ENCODE data around the gene SYS1. TPM values are rescaled to one million over a fixed set of nuclear protein-coding genes. Genes with fewer than 3 reads are reported as not detected.

The SYS1 gene
- total and polyA plus RNA-seq, 2 of the 8 experiments (the other 6 are each of a cell fraction or from before 2014, with no cell fraction given) = 19.6 to 50.8 TPM

DNA sequence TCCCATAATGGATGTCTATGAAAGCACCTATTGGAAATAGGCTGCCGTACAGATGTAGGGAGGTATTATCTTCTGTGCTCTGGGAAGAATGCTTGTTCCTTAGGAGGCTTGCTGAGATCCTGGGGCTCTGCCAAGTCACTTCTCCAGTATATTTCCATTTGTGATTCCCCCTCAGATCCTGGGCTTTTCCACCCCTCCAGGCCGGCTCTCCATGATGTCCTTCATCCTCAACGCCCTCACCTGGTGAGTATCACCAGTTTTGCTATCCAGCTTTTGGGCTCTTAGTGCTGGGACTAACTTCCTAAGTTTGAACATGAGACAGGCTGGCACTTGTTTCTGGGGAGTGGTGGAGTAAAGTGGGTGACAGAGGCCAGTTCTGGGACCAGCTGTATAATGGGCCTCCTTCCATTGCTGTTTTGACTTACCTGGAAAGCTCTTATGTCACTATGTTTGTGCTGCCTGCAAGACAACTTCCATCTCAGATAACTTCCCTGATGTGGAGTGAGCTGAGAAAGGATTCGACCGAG is 2.6 kb downstream of the SYS1 start:
- Histone ChIP-seq H2BK120ac (replicated peaks; ENCODE audit: low read depth, low read length) (no peak overlapping the region), H3K4me3 (ENCODE audit: extremely low read depth in 1 of 4, insufficient read depth in 2 of 4, low read depth in 3 of 4, low read length in 4 of 4) (no peak overlapping the region), H3K14ac (ENCODE audit: insufficient read length) (no peak overlapping the region), H2BK12ac (ENCODE audit: low read depth, low read length) (no peak overlapping the region), H3K23me2 (ENCODE audit: low read depth, low read length) (peaks cover 7% of the 10 kb centered on the region), H3K4me2 (ENCODE audit: insufficient read depth in 1 of 2, low read depth in 2 of 2, low read length in 2 of 2) (no peak overlapping the region), H3K79me1 (ENCODE audit: low read depth, low read length) (peaks cover 6% of the 10 kb centered on the region; the same call in 1 of the 2 replicates), H3K9ac (replicated peaks in 1 of 4; ENCODE audit: extremely low read depth in 1 of 4, low read depth in 3 of 4, low read length in 3 of 4) (no peak overlapping the region), H2AFZ (ENCODE audit: low read length) (no peak overlapping the region), H2BK20ac (ENCODE audit: low read length) (no peak overlapping the region), H4K91ac (replicated peaks; ENCODE audit: insufficient read length, low read length) (no peak overlapping the region), H4K5ac (ENCODE audit: insufficient read length, low read depth, low read length) (no peak overlapping the region), H2AK5ac (ENCODE audit: low read depth, low read length) (no peak overlapping the region), H2BK5ac (ENCODE audit: low read depth, low read length) (no peak overlapping the region), H3K4ac (replicated peaks; ENCODE audit: insufficient read length, low read depth, low read length) (no peak overlapping the region), H3K79me2 (ENCODE audit: control insufficient read depth in 1 of 2, insufficient read depth in 2 of 2, low read length in 2 of 2) (peaks cover 0 to 13% of the 10 kb centered on the region in 2 experiments; a peak in 2 of 4 replicates), H3K27ac (ENCODE audit: low read depth, low read length) (no peak overlapping the region), H3K18ac (ENCODE audit: extremely low read depth, low read length) (no peak overlapping the region), H3K4me1 (replicated peaks in 1 of 4; ENCODE audit: control insufficient read depth in 3 of 4, insufficient read depth in 4 of 4, low read length in 3 of 4) (peaks cover 0 to 7% (median 4%) of the 10 kb centered on the region in 4 experiments; a peak in 6 of 7 replicates), H3K36me3 (ENCODE audit: control insufficient read depth in 2 of 4, insufficient read depth in 4 of 4, low read length in 3 of 4) (peaks cover 3 to 12% (median 6%) of the 10 kb centered on the region in 4 experiments; a peak in 6 of 8 replicates), H3K23ac (ENCODE audit: insufficient read length) (no peak overlapping the region), H2BK15ac (ENCODE audit: low read length) (no peak overlapping the region), H3K56ac (replicated peaks; ENCODE audit: insufficient read length, low read depth, low read length) (no peak overlapping the region), H3K9me3 (ENCODE audit: insufficient read depth in 2 of 2, low read depth in 1 of 2, low read length in 1 of 2) (no peaks in the 10 kb centered on the region), H3K27me3 (replicated peaks in 1 of 4; ENCODE audit: control insufficient read depth in 3 of 4, extremely low read depth in 1 of 4, insufficient read depth in 3 of 4, low read length in 3 of 4) (no peaks in the 10 kb centered on the region), H4K8ac (ENCODE audit: extremely low read depth, insufficient read depth, low read length) (no peak overlapping the region), H4K20me1 (replicated peaks in 1 of 2; ENCODE audit: control insufficient read depth in 1 of 2, insufficient read depth in 2 of 2, low read length in 2 of 2) (peaks cover 0 to 8% of the 10 kb centered on the region in 2 experiments)
- FAIRE-seq (no peak), DNase-seq (ENCODE audit: low read depth in 1 of 2, low spot score in 2 of 2) (no peak)
- CTCF ChIA-PET (ENCODE audit: partially characterized antibody) = interaction anchor here (0.8 to 6.8 kb wide), 9 partner anchors 9 to 406 kb away, joined by 3 to 85 read pairs (median 6); partner anchors contain the start of genes SDC4 and TP53TG5
- POLR2A ChIA-PET (ENCODE audit: partially characterized antibody) = interaction anchor here (1.4 to 13.2 kb wide), 2 partner anchors 19 to 50 kb away, joined by 3 to 113 read pairs; partner anchors contain the start of genes PIGT and SDC4
- WGBS, 2 experiments (ENCODE audit: extremely low coverage in 1 of 2, insufficient coverage in 1 of 2, insufficient read length in 1 of 2, insufficient replicate concordance in 2 of 2, low coverage in 1 of 2, low lambda C conversion rate in 2 of 2, missing lambda C conversion rate in 1 of 2) = 95% methylated on average over 5 of the region's 5 CpGs; no CpG with 5 or more reads in 1 of the 2 experiments
- TF ChIP-seq NANOG (IDR thresholded peaks at IDR 0.05; ENCODE audit: insufficient read depth, low read depth, low read length, poor library complexity, severe bottlenecking) (no peak), SP1 (IDR thresholded peaks at IDR 0.05; ENCODE audit: low read depth, low read length) (no peak), SAP30 (IDR thresholded peaks at IDR 0.05; ENCODE audit: insufficient read depth, insufficient replicate concordance, low read length) (no peak), GABPA (IDR thresholded peaks at IDR 0.05; ENCODE audit: borderline replicate concordance, insufficient read depth, low read length) (no peak), BRCA1 (IDR thresholded peaks at IDR 0.05; ENCODE audit: low read depth, low read length) (no peak), SIN3A (conservative IDR thresholded peaks at IDR 0.05 in 1 of 2, IDR thresholded peaks at IDR 0.05 in 1 of 2; ENCODE audit: low read depth in 1 of 2, low read length in 2 of 2) (no peak), TAF7 (optimal IDR thresholded peaks at IDR 0.05; ENCODE audit: borderline replicate concordance, low read depth, low read length) (no peak)
- TF ChIP-seq, protein P1, sequence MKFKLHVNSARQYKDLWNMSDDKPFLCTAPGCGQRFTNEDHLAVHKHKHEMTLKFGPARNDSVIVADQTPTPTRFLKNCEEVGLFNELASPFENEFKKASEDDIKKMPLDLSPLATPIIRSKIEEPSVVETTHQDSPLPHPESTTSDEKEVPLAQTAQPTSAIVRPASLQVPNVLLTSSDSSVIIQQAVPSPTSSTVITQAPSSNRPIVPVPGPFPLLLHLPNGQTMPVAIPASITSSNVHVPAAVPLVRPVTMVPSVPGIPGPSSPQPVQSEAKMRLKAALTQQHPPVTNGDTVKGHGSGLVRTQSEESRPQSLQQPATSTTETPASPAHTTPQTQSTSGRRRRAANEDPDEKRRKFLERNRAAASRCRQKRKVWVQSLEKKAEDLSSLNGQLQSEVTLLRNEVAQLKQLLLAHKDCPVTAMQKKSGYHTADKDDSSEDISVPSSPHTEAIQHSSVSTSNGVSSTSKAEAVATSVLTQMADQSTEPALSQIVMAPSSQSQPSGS (IDR thresholded peaks at IDR 0.05; ENCODE audit: low read length) = no peak
- TF ChIP-seq, protein P2, sequence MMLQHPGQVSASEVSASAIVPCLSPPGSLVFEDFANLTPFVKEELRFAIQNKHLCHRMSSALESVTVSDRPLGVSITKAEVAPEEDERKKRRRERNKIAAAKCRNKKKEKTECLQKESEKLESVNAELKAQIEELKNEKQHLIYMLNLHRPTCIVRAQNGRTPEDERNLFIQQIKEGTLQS (IDR thresholded peaks at IDR 0.05; ENCODE audit: insufficient read depth, low read depth, low read length) = no peak

Data from H1 (cell line).